ENCODE measurements around the gene ADGRD1.

ADGRD1 gene

DNA sequence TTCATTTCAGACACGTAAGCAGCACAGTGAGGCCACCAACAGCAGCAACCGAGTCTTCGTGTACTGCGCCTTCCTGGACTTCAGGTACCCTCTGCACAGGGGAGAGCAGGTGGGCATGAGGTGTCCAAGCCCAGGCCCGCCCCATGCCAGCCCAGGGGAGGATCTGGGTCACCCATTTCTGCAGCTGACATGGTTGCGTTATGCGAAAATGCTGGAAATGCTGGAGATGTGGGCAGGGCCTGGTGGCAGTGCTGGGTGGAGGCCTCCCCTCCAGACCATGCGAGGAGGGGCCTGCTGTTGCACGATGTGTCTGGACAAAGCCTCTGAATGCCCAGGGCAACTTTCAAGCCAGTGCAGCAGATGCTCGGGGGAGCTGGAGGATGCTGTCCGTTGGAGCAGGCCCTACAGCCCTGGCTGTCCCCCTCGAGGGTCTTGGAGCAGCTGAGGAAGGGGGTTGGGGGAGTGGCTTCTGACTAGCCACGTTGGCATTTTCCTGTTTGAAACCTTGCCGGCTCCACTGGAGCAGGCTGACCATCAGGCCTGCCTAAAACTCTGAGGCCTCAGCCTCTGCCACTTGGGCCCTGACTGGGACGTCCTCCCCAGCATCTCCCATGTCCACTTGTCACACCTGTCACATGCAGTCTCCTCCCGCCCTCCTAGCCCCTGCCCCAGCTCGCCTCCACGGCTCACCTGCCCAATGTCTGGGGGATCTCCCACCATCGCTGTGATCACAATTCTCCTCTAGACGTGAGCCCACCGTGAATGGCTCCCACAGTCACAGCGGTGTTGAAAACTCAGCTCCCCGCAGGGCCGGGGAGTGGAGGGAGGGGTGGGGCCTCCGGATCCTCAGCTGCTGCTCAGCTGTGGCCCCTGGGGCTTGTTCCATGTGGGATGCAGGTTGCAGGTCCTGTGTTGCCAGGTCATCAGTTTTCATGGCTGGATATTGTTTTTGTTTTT lies 123.4 kb downstream of the ADGRD1 start:
- DNase-seq, result no peak

DNA sequence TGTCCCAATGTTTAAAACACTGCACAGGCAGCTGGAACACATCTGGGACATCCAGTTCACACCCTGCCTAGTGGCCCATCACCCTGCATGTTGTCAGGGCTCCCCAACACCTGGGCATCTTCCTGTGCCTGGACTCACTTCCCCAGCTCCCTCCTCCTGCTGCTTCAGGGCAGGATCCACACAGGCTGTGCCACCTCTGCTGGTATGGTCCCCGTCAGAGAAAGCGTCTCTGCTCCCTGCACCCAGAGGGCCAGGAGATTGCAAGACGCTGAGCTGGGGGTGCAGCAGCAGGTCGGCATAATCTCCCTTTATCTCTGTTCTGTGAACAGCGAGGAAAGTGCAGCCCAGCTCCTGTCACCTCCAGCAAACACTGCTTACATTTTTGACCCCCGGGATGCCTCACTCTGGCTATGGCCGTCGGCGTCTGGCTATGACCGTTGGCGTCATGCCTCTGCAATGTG lies 124.3 kb downstream of the ADGRD1 start:
- DNase-seq, result no peak

GRCh38 chr12:131082290-131083194 lies 128.8 kb downstream of the ADGRD1 start:
- no peak for DNase-seq

DNA sequence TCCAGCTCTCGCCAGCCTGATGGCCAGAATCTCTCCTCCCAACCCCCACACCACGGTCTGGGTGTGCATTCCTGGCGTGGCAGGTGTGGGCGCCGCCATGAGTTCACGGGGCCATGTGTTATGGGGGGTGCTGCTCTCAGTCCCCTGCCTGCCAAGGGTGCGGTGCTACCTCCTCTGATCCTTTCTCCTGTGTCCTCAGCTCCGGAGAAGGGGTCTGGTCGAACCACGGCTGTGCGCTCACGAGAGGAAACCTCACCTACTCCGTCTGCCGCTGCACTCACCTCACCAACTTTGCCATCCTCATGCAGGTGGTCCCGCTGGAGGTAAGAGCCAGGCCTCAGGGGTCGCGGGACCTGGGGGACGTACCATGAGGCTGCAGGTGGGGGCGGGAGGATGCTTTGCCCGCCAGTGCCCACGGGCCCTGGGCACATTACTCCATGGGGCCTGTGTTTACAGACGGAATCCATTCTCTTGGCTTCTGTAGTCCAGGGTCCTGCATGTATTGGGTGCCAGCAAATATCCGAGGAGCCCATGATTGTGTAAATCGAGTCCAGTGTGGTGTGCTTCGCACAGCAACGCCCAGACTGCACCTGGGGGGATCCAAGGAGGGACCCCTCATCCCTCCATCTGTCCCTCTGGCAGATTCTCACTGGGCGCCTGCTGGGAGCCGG lies 130.8 kb downstream of the ADGRD1 start:
- DNase-seq, result no peak

DNA sequence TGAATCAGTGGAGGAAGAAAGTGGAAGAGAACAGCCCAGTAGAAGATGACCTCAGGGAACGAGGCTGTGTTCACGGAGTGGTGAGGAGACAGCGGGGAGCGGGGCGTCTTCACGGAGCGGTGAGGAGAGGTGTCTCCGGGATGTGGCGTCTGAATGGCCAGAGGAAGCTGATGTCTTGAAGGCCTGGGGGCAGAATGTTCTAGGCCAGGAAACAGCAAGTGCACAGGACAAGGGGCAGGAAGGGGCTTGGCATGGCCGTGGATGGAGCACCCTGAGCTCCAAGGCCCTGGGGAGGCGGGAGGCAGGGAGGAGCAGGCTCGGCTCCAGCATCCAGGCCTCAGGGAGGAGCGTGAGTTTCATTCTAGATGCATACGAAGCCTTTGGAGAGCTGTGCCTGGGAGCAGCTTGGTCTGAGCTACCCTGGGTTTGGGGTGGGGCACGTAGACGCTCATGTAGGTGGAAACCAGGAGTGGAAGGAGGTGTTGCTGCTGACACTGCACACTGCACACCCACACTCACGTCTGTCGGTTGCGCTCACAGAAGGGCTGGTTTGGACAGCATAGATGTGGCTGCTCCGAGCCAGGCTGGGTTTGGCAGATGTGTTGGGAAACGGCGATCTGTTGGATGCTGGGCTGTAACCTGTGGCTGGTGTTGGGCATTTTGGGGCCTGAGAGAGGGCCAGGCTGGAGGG lies 131.6 kb downstream of the ADGRD1 start:
- DNase-seq, result no peak

DNA sequence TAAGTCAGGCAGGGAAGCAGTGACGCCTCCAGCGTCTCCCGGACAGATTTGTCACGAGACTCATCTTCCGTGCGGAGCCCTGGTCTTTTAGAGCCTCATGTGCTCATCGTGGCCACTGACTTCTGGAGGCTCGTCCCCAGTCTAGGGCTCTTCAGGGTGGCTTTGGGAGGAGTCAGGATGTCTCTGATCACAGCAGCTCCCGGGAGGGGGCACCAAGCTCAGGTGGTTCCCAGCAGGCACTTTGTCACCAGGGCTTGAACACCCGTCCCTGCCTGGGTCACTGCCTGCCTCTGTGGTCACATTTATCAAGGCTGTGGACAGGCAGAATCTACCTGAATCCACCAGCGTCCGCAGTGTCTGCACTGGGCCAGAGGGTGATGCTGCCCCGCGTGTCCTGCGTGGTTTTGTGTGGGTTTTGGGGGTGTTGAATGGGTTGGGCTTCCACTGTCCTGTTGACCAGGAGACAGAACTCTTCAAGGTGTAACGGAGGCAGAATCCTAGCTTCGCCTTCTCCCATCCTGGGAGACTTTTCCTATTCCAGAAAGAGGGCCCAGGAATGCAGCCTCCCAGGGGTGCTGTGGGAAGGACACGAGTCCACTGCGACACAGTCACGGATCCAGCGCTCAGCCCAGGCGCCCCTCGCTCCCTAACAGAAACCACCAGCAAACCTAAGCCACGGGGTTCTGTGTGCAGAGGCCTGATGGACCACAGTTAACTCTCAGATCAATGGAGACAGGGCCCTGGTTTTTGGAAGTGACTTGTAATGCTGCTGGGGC lies 132.3 kb downstream of the ADGRD1 start:
- DNase-seq, result no peak

GRCh38 chr12:131087302-131087818 lies 133.7 kb downstream of the ADGRD1 start:
- no peak for DNase-seq

DNA sequence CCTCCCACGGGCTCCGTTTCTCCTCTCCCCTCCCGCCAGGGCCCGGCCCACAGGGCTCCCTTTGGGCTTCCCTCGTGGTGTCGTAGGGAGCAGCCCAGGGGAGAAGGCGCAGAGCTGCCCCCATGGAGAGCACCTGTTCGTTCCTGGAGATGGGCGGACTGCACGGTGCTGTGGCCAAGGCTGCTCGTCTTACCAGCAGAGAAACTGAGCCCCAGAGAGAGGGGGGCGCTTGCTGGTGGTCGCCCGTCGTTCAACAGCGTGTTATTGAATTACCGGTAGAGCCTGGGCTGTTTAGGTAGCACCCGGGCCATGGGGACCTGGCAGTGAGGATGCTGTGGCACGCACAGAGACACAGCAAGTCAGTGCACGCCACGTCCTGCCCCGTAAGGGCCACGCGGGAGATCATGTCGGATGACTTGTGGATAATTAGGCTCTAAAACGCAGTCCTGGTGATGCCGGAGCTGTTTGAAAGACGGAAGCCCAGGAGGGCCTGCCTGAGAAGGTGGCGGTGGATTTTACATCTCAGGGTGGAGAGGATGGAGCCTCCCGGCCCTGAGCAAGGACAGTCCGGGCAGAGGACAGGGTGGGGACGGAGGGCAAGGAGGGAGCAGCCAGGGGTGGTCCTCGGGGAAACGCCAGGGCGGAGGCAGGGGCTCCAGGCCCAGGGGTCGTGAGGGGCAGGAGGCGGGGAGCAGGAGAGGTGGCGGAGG lies 134.4 kb downstream of the ADGRD1 start:
- DNase-seq, result no peak

DNA sequence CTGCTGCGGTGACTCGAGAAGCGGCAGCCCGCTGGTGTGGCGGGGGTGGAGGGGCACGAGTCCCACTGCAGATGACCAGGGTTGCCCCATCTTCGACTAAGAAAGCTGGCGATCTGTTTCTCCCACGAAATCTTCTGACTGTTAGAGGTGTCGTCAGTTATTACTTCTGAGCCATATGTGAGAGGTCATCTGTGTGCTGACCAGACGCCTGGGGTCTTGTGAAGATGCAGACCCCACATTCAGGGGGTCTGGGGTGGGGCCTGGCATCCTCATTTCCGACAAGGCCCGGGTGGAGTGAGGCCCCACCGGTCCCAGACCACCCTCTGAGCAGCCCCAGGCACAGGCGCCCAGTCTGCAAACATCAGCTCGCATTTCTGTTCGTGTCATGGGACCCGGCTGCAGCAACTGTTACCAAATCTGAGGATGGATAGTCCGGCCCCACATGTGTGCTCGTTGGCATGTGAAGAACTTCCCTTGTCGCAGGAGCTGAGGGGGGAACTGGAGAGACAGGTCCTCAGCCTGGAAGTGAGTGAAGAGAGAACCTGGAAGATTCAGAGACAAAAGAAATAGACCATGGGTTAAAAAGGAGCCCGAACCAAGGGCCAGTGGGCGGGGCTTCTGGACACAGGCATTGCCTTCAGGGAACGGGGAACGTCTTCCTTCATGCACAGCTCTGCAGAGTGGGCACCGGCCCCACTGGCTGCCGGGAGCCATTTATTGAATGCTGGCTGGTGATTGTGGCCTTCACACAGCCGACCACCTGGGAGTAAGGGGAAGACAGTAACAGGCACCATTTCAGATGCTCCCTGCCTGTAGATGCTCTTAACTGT lies 135.2 kb downstream of the ADGRD1 start:
- DNase-seq, result no peak

GRCh38 chr12:131089531-131090273 lies 136.0 kb downstream of the ADGRD1 start:
- no peak for DNase-seq

- no peak for DNase-seq
Measured at GRCh38 chr12:131090274-131091210, 136.8 kb downstream of the ADGRD1 start.

GRCh38 chr12:131091413-131091975 lies 137.8 kb downstream of the ADGRD1 start:
- no peak for DNase-seq

GRCh38 chr12:131091976-131092691 lies 138.4 kb downstream of the ADGRD1 start:
- DNase-seq, result no peak

- DNase-seq, result no peak
Measured at GRCh38 chr12:131092901-131093603, 139.3 kb downstream of the ADGRD1 start.

DNA sequence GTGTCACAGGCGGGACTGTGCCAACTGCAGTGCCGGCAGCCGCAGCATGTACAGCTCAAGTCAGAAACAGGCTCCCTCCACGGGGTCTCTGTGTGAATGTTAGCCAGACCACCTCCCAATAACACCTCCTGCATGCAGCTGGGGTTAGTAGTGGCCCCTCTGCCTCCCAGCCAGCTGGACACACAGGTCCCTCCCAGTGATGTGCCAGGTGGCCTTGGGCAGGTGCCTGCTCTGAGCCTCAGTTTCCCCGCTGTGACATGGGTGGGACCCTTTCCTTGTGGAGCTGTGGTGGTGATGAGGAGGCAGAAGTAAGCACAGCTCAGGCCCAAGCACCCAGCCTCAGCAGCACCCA lies 139.9 kb downstream of the ADGRD1 start:
- DNase-seq, result no peak
